ENCODE measurements around the gene THSD7B.

DNA sequence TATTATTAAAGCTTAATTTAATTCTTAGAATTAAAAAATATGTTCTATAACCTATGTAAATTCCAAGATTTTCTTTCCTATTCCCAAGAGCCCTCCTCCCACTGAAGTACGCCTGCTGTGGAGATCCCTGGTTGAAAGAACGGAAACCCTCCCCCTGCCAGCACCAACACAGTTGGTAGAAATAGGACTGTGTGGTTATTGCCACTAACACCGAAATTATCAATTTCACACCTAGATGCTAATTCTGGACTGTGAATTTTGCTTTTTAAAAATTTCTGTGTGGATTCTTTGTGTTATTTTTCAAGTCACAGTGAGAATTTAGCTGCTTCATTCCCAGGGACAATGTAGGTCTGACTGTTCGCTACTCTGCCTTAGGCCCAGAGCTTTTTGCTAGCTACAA, 893.1 kb downstream of the THSD7B start:
- TF ChIP-seq, protein P1, sequence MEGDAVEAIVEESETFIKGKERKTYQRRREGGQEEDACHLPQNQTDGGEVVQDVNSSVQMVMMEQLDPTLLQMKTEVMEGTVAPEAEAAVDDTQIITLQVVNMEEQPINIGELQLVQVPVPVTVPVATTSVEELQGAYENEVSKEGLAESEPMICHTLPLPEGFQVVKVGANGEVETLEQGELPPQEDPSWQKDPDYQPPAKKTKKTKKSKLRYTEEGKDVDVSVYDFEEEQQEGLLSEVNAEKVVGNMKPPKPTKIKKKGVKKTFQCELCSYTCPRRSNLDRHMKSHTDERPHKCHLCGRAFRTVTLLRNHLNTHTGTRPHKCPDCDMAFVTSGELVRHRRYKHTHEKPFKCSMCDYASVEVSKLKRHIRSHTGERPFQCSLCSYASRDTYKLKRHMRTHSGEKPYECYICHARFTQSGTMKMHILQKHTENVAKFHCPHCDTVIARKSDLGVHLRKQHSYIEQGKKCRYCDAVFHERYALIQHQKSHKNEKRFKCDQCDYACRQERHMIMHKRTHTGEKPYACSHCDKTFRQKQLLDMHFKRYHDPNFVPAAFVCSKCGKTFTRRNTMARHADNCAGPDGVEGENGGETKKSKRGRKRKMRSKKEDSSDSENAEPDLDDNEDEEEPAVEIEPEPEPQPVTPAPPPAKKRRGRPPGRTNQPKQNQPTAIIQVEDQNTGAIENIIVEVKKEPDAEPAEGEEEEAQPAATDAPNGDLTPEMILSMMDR (IDR thresholded peaks at IDR 0.05 in 8 of 11, conservative IDR thresholded peaks at IDR 0.05 in 3 of 11): no peak
- TF ChIP-seq POLR2AphosphoS5 (IDR thresholded peaks at IDR 0.05): no peak
- TF ChIP-seq POLR2A (IDR thresholded peaks at IDR 0.05): no peak

Measured in spleen (tissue), 7 donors.